SK-N-SH (cell line): ENCODE measurements around the gene ELAVL2. TPM values are rescaled to one million over a fixed set of nuclear protein-coding genes. Genes with fewer than 3 reads are reported as not detected.

Experiments used
- CTCF ChIA-PET: fragments of 300-600, 350-600 bp; formaldehyde crosslinking; extraction: SDS; loops from one replicate; lab custom pipeline; 2021; lab: Yijun Ruan, JAX
- POLR2A ChIA-PET: fragments of 350-600 bp; sonication (Branson Sonifier 250); formaldehyde crosslinking; extraction: SDS; loops from one replicate; lab custom pipeline; 2020; ENCODE audit warnings: antibody characterized with exemption, inconsistent platforms; lab: Yijun Ruan, JAX
- DNase-seq: peaks from one replicate; pipeline ENCODE4 v3.0.0; 2012
- H2AFZ ChIP-seq: fragments of 200-600 bp; sonication (generic); 2 replicates; pipeline ENCODE4 v1.8.1; 2016; ENCODE audit warnings: antibody characterized with exemption, mild to moderate bottlenecking, low read depth
- H3F3A ChIP-seq: fragments of 200-600 bp; sonication (generic); replicated peaks from 2 replicates; pipeline ENCODE3; 2016; ENCODE audit warnings: antibody characterized with exemption, mild to moderate bottlenecking; ENCODE audit not compliant: insufficient read depth
- H3K27ac ChIP-seq, 2 experiments: fragments of 200-500 bp in 1 of 2; fragments of 200-600 bp in 1 of 2; sonication (Bioruptor generic) in 1 of 2; sonication (generic), shearing (Covaris generic) in 1 of 2; 2 replicates each; pipeline versions ENCODE4 v1.5.1 to v1.6.1; 2014 to 2016; ENCODE audit warnings: low read depth in 2 of 2, inconsistent platforms in 1 of 2, low read length in 1 of 2, mild to moderate bottlenecking in 1 of 2, mixed read lengths in 1 of 2
- H3K27me3 ChIP-seq: fragments of 200-600 bp; sonication (generic), shearing (Covaris generic); 2 replicates; pipeline ENCODE4 v1.6.1; 2016; ENCODE audit warnings: mixed run types; ENCODE audit not compliant: insufficient read depth
- H3K36me3 ChIP-seq, 2 experiments: fragments of 200-500 bp in 1 of 2; fragments of 200-600 bp in 1 of 2; sonication (Bioruptor generic) in 1 of 2; sonication (generic) in 1 of 2; replicated peaks in 1 of 2; 2 replicates each; pipeline versions ENCODE3 to v1.5.1; 2014 to 2016; ENCODE audit warnings: low read length in 1 of 2, mild to moderate bottlenecking in 1 of 2; ENCODE audit not compliant: insufficient read depth in 2 of 2, control insufficient read depth in 1 of 2
- H3K4me1 ChIP-seq, 2 experiments: fragments of 200-500 bp in 1 of 2; fragments of 200-600 bp in 1 of 2; sonication (Bioruptor generic) in 1 of 2; sonication (generic), shearing (Covaris generic) in 1 of 2; 2 replicates each; pipeline versions ENCODE4 v1.5.1 to v1.6.1; 2014 to 2016; ENCODE audit warnings: low read depth in 1 of 2, low read length in 1 of 2, mixed run types in 1 of 2; ENCODE audit not compliant: insufficient read depth in 2 of 2, control insufficient read depth in 1 of 2
- H3K4me2 ChIP-seq: fragments of 200-600 bp; sonication (generic), shearing (Covaris generic); 2 replicates; pipeline ENCODE4 v1.6.1; 2017; ENCODE audit warnings: mixed run types
- H3K4me3 ChIP-seq, 2 experiments: fragments of 200-500 bp in 1 of 2; fragments of 200-600 bp in 1 of 2; sonication (Bioruptor generic) in 1 of 2; sonication (generic), shearing (Covaris generic) in 1 of 2; 2 replicates each; pipeline versions ENCODE4 v1.5.1 to v1.8.1; 2014 to 2016; ENCODE audit warnings: low read depth in 2 of 2, inconsistent platforms in 1 of 2, low read length in 1 of 2, mild to moderate bottlenecking in 1 of 2, mixed read lengths in 1 of 2, moderate library complexity in 1 of 2
- H3K79me2 ChIP-seq: fragments of 200-600 bp; sonication (generic); 2 replicates; pipeline ENCODE4 v1.8.1; 2017; ENCODE audit warnings: mild to moderate bottlenecking; ENCODE audit not compliant: insufficient read depth
- H3K9ac ChIP-seq: fragments of 200-600 bp; sonication (generic); 2 replicates; pipeline ENCODE4 v1.6.1; 2017; ENCODE audit warnings: mixed run types
- H3K9me2 ChIP-seq: fragments of 200-600 bp; sonication (generic); 2 replicates; pipeline ENCODE4 v1.6.1; 2017; ENCODE audit warnings: mixed run types
- H3K9me3 ChIP-seq: fragments of 200-600 bp; sonication (generic); 2 replicates; pipeline ENCODE4 v1.6.1; 2017; ENCODE audit warnings: mixed run types, mild to moderate bottlenecking, moderate library complexity
- H4K20me1 ChIP-seq: fragments of 200-600 bp; sonication (generic); 2 replicates; pipeline ENCODE4 v1.6.1; 2017; ENCODE audit warnings: mild to moderate bottlenecking, mixed run types; ENCODE audit not compliant: insufficient read depth
- CHD2 ChIP-seq: fragments of 150-350 bp; IDR thresholded peaks from 2 replicates; pipeline ENCODE4 v1.6.1; 2018; ENCODE audit warnings: low read length; ENCODE audit not compliant: partially characterized antibody
- EZH2phosphoT487 ChIP-seq: fragments of 200-600 bp; sonication (generic); IDR thresholded peaks from 2 replicates; pipeline ENCODE4 v1.6.1; 2017; ENCODE audit warnings: low read depth, mixed run types, mild to moderate bottlenecking, antibody characterized with exemption, moderate library complexity, borderline replicate concordance
- FOSL2 ChIP-seq: IDR thresholded peaks from 2 replicates; pipeline ENCODE4 v1.4.0; 2012; ENCODE audit warnings: low read depth, mild to moderate bottlenecking, moderate library complexity, borderline replicate concordance
- FOXJ3 ChIP-seq: sonication (generic); formaldehyde crosslinking; IDR thresholded peaks from 2 replicates; pipeline ENCODE4 v1.5.1; 2020; ENCODE audit warnings: mild to moderate bottlenecking, missing genetic modification reagents
- JUND ChIP-seq: IDR thresholded peaks from 2 replicates; pipeline ENCODE4 v1.4.0; 2012
- MEF2A ChIP-seq: IDR thresholded peaks from 2 replicates; pipeline ENCODE4 v1.4.0; 2012; ENCODE audit warnings: low read depth, borderline replicate concordance
- MXI1 ChIP-seq: IDR thresholded peaks from 2 replicates; pipeline ENCODE4 v1.6.1; 2012; ENCODE audit warnings: mild to moderate bottlenecking, low read depth, low read length, improper control_type of control experiment
- POLR2AphosphoS5 ChIP-seq: IDR thresholded peaks from 2 replicates; pipeline ENCODE4 v1.6.1; 2012; ENCODE audit warnings: low read depth, low read length
- RFX5 ChIP-seq: IDR thresholded peaks from 2 replicates; pipeline ENCODE4 v1.6.1; 2012; ENCODE audit warnings: mild to moderate bottlenecking, improper control_type of control experiment, low read length
- SIN3A ChIP-seq: IDR thresholded peaks from 2 replicates; pipeline ENCODE4 v1.6.1; 2012; ENCODE audit warnings: low read depth, mild to moderate bottlenecking, low read length, moderate library complexity, borderline replicate concordance
- SMC3 ChIP-seq: IDR thresholded peaks from 2 replicates; pipeline ENCODE4 v1.6.1; 2012; ENCODE audit warnings: low read depth, low read length, improper control_type of control experiment
- TAF1 ChIP-seq: IDR thresholded peaks from 2 replicates; pipeline ENCODE4 v1.6.1; 2012; ENCODE audit warnings: low read depth, mild to moderate bottlenecking, low read length, moderate library complexity, borderline replicate concordance
- TCF12 ChIP-seq: IDR thresholded peaks from 2 replicates; pipeline ENCODE4 v1.4.0; 2012
- WGBS: methylation state at CpG from one replicate; pipeline ENCODE4 v1.1.6; 2017; ENCODE audit warnings: low lambda C conversion rate; 5-methylcytosine and 5-hydroxymethylcytosine counted together
- polyA plus RNA-seq, 3 experiments: library from polyadenylated mRNA; depleted of rRNA; stranded (reverse); fragments of >200 nt; gene quantifications; 2 replicates each; pipeline ENCODE4 v1.2.3, GENCODE V29; 2012
- TF ChIP-seq, protein P1 (sequence below): IDR thresholded peaks from 2 replicates; pipeline ENCODE4 v1.4.0; 2012; ENCODE audit warnings: low read depth, borderline replicate concordance
- TF ChIP-seq, protein P2 (sequence below): fragments of 150-350 bp; IDR thresholded peaks from 2 replicates; pipeline ENCODE4 v1.6.1; 2016; ENCODE audit warnings: mild to moderate bottlenecking, low read depth, low read length
- TF ChIP-seq, protein P3 (sequence below): IDR thresholded peaks from 2 replicates; pipeline ENCODE4; 2012
- TF ChIP-seq, protein P4 (sequence below): IDR thresholded peaks from 2 replicates; pipeline ENCODE4 v1.6.1; 2012; ENCODE audit warnings: mild to moderate bottlenecking, low read depth, low read length, moderate library complexity

The ELAVL2 gene
- polyA plus RNA-seq, 1 of the 3 experiments (the other 2 are of a cell fraction) = 0.15 TPM

DNA sequence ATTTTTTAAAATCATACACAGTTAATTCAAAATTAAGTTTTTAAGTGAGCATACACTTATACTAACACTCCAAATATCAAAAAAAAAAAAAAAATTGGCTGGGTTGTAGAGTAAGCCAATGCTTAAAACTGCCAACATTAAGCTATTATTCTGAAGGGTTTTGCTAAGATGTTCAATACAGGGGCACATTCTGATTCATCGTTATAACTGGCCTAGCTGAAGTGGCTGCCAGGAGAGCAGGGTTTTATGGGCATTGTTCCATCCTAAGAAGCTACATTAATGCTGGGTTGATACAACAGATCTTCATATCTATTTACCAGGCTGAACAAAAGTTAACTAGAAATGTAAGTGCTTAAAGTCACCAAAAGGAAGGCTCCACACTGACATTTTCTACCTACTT lies 13.4 kb downstream of the ELAVL2 start:
- WGBS = 28% methylated on average over 1 of the region's 1 CpG
- TF ChIP-seq, protein P1, sequence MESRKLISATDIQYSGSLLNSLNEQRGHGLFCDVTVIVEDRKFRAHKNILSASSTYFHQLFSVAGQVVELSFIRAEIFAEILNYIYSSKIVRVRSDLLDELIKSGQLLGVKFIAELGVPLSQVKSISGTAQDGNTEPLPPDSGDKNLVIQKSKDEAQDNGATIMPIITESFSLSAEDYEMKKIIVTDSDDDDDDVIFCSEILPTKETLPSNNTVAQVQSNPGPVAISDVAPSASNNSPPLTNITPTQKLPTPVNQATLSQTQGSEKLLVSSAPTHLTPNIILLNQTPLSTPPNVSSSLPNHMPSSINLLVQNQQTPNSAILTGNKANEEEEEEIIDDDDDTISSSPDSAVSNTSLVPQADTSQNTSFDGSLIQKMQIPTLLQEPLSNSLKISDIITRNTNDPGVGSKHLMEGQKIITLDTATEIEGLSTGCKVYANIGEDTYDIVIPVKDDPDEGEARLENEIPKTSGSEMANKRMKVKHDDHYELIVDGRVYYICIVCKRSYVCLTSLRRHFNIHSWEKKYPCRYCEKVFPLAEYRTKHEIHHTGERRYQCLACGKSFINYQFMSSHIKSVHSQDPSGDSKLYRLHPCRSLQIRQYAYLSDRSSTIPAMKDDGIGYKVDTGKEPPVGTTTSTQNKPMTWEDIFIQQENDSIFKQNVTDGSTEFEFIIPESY = no peak
- TF ChIP-seq EZH2phosphoT487 = no peak
- TF ChIP-seq, protein P2, sequence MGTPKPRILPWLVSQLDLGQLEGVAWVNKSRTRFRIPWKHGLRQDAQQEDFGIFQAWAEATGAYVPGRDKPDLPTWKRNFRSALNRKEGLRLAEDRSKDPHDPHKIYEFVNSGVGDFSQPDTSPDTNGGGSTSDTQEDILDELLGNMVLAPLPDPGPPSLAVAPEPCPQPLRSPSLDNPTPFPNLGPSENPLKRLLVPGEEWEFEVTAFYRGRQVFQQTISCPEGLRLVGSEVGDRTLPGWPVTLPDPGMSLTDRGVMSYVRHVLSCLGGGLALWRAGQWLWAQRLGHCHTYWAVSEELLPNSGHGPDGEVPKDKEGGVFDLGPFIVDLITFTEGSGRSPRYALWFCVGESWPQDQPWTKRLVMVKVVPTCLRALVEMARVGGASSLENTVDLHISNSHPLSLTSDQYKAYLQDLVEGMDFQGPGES = no peak
- no peak for TF ChIP-seq SMC3
- no peak for TF ChIP-seq MEF2A
- no peak for TF ChIP-seq JUND
- no peak for TF ChIP-seq FOSL2
- no peak for TF ChIP-seq MXI1
- TF ChIP-seq SIN3A = no peak
- TF ChIP-seq FOXJ3 = no peak
- TF ChIP-seq, protein P3, sequence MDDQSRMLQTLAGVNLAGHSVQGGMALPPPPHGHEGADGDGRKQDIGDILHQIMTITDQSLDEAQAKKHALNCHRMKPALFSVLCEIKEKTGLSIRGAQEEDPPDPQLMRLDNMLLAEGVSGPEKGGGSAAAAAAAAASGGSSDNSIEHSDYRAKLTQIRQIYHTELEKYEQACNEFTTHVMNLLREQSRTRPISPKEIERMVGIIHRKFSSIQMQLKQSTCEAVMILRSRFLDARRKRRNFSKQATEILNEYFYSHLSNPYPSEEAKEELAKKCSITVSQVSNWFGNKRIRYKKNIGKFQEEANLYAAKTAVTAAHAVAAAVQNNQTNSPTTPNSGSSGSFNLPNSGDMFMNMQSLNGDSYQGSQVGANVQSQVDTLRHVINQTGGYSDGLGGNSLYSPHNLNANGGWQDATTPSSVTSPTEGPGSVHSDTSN = no peak
- TF ChIP-seq, all 33 proteins: peak for 0
- CTCF ChIA-PET = no interaction called here
- POLR2A ChIA-PET = interaction anchor here (0.5 kb wide), 1 partner anchor 282 kb away, joined by 3 read pairs; no protein-coding TSS in a partner anchor
- DNase-seq = no peak
- Histone ChIP-seq H3K4me1 (no peaks in the 10 kb centered on the region), H3K9ac (no peak overlapping the region), H3K79me2 (no peaks in the 10 kb centered on the region), H3K27ac (no peak overlapping the region), H3K4me3 (no peak overlapping the region), H3K9me2 (no peaks in the 10 kb centered on the region), H2AFZ (no peak overlapping the region), H3K27me3 (no peaks in the 10 kb centered on the region), H3K9me3 (no peaks in the 10 kb centered on the region), H4K20me1 (no peaks in the 10 kb centered on the region), H3K36me3 (no peaks in the 10 kb centered on the region), H3F3A (no peaks in the 10 kb centered on the region), H3K4me2 (no peak overlapping the region)

DNA sequence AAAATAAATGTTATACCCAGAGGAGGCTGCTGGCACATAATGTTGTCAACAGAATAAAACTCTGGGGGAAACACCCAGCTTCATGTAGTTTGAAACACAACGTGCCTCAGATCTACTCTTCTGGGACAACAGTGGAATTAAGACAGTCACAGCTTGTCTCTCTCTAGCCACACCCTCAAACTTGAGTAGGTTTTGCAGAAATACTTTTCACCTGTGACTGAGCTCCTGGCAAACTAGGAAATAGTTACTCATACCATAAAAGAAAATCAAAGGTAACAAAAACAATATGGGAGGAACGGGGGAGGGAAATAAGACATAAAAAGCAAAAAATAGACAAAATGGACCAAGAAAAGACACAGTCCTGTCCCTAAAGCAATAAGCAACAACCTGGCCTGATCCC lies 14.4 kb downstream of the ELAVL2 start:
- no peaks in the 10 kb centered on the region for H3K4me1 ChIP-seq
- no peaks in the 10 kb centered on the region for H3K27me3 ChIP-seq
- H3K4me3 ChIP-seq = no peak overlapping the region
- no peaks in the 10 kb centered on the region for H4K20me1 ChIP-seq
- 18% methylated on average over 2 of the region's 2 CpGs for WGBS
- no peaks in the 10 kb centered on the region for H3K9me3 ChIP-seq
- H3K36me3 ChIP-seq = no peaks in the 10 kb centered on the region
- no peaks in the 10 kb centered on the region for H3F3A ChIP-seq
- no peak overlapping the region for H3K27ac ChIP-seq
- H3K9ac ChIP-seq = no peak overlapping the region
- ChIA-PET POLR2A (no interaction called here), CTCF (interaction anchor here (0.7 kb wide), 1 partner anchor 73 kb away, joined by 3 read pairs; no protein-coding TSS in a partner anchor)
- H3K4me2 ChIP-seq = no peak overlapping the region
- H3K9me2 ChIP-seq = no peaks in the 10 kb centered on the region
- H2AFZ ChIP-seq = no peak overlapping the region
- DNase-seq = no peak
- H3K79me2 ChIP-seq = no peaks in the 10 kb centered on the region
- TF ChIP-seq, protein P4, sequence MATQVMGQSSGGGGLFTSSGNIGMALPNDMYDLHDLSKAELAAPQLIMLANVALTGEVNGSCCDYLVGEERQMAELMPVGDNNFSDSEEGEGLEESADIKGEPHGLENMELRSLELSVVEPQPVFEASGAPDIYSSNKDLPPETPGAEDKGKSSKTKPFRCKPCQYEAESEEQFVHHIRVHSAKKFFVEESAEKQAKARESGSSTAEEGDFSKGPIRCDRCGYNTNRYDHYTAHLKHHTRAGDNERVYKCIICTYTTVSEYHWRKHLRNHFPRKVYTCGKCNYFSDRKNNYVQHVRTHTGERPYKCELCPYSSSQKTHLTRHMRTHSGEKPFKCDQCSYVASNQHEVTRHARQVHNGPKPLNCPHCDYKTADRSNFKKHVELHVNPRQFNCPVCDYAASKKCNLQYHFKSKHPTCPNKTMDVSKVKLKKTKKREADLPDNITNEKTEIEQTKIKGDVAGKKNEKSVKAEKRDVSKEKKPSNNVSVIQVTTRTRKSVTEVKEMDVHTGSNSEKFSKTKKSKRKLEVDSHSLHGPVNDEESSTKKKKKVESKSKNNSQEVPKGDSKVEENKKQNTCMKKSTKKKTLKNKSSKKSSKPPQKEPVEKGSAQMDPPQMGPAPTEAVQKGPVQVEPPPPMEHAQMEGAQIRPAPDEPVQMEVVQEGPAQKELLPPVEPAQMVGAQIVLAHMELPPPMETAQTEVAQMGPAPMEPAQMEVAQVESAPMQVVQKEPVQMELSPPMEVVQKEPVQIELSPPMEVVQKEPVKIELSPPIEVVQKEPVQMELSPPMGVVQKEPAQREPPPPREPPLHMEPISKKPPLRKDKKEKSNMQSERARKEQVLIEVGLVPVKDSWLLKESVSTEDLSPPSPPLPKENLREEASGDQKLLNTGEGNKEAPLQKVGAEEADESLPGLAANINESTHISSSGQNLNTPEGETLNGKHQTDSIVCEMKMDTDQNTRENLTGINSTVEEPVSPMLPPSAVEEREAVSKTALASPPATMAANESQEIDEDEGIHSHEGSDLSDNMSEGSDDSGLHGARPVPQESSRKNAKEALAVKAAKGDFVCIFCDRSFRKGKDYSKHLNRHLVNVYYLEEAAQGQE = no peak
- TF ChIP-seq RFX5 = no peak
- TF ChIP-seq CHD2 = no peak
- TF ChIP-seq TCF12 = no peak
- TF ChIP-seq TAF1 = no peak
- TF ChIP-seq, protein P2 = no peak
- TF ChIP-seq POLR2AphosphoS5 = no peak
